ENCODE measurements around the gene KRT71.
A peak's percentile ranks its signal among the peaks of the same experiment; 100 is the strongest.

DNA sequence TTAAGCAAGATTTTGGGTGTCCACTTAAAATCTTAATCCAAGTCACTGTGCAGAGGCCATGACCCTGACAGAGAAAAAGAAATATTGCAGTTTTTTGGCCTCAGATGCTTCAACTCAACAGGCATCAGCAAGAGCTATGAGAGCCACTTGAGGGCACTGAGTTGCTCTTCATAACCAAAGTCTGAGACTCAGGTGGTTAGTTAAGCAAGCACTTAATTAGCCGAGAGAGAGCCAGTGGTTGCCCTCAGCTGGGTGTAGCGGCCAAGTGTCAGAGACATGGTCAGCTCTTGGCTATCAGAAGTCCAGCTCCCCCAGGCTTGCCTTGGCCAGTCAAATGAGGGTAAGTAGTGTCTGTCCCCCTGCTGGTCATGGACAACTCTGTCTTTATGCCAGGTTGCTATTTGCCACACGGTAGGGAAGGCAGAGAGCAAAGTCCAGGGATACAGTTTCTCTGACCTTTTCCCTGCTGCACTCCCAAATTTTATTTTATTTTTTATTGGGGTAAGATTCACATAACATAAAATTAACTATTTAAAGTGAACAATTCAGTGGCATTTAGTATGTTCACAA lies 9.0 kb upstream of the KRT71 start:
- TF ChIP-seq, protein P1, sequence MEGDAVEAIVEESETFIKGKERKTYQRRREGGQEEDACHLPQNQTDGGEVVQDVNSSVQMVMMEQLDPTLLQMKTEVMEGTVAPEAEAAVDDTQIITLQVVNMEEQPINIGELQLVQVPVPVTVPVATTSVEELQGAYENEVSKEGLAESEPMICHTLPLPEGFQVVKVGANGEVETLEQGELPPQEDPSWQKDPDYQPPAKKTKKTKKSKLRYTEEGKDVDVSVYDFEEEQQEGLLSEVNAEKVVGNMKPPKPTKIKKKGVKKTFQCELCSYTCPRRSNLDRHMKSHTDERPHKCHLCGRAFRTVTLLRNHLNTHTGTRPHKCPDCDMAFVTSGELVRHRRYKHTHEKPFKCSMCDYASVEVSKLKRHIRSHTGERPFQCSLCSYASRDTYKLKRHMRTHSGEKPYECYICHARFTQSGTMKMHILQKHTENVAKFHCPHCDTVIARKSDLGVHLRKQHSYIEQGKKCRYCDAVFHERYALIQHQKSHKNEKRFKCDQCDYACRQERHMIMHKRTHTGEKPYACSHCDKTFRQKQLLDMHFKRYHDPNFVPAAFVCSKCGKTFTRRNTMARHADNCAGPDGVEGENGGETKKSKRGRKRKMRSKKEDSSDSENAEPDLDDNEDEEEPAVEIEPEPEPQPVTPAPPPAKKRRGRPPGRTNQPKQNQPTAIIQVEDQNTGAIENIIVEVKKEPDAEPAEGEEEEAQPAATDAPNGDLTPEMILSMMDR (conservative IDR thresholded peaks at IDR 0.05), result peak; percentile 56
- TF ChIP-seq EZH2 (IDR thresholded peaks at IDR 0.05; ENCODE audit: low read depth), result no peak
